GM23338 (cell line): Measurements from ENCODE around the gene MLLT3.

Experiments
- EZH2 ChIP-seq: fragments of 200-600 bp; sonication (generic); IDR thresholded peaks from one replicate; pipeline ENCODE4 v1.8.0; 2017; ENCODE audit warnings: antibody characterized with exemption, mild to moderate bottlenecking, low read depth; ENCODE audit not compliant: unreplicated experiment
- JUNB ChIP-seq: IDR thresholded peaks from one replicate; pipeline ENCODE4 v1.6.1; 2016; ENCODE audit warnings: antibody characterized with exemption; ENCODE audit not compliant: unreplicated experiment
- POLR2AphosphoS5 ChIP-seq: IDR thresholded peaks from 2 replicates; pipeline ENCODE4 v1.6.1; 2016; ENCODE audit warnings: antibody characterized with exemption, low read depth
- REST ChIP-seq: IDR thresholded peaks from one replicate; pipeline ENCODE4 v1.6.1; 2018; ENCODE audit warnings: antibody characterized with exemption; ENCODE audit not compliant: unreplicated experiment
- ZNF331 ChIP-seq: fragments of 250-450 bp; sonication (Bioruptor Pico); IDR thresholded peaks from 2 replicates; pipeline ENCODE4 v1.5.0; 2020; ENCODE audit warnings: low read depth, mild to moderate bottlenecking, moderate library complexity
- TF ChIP-seq, protein P1 (sequence below), 2 experiments: fragments of 200-600 bp in 1 of 2; sonication (generic) in 1 of 2; conservative IDR thresholded peaks; 2 replicates each; pipeline versions ENCODE4 v1.5.1 to v1.6.1; 2016 to 2017; ENCODE audit warnings: antibody characterized with exemption in 2 of 2, low read depth in 2 of 2, mild to moderate bottlenecking in 2 of 2, moderate library complexity in 1 of 2
- TF ChIP-seq, protein P2 (sequence below): fragments of 250-450 bp; sonication (Bioruptor Pico); IDR thresholded peaks from 2 replicates; pipeline ENCODE4 v1.5.0; 2020; ENCODE audit warnings: mild to moderate bottlenecking, moderate library complexity

- TF ChIP-seq, protein P1, sequence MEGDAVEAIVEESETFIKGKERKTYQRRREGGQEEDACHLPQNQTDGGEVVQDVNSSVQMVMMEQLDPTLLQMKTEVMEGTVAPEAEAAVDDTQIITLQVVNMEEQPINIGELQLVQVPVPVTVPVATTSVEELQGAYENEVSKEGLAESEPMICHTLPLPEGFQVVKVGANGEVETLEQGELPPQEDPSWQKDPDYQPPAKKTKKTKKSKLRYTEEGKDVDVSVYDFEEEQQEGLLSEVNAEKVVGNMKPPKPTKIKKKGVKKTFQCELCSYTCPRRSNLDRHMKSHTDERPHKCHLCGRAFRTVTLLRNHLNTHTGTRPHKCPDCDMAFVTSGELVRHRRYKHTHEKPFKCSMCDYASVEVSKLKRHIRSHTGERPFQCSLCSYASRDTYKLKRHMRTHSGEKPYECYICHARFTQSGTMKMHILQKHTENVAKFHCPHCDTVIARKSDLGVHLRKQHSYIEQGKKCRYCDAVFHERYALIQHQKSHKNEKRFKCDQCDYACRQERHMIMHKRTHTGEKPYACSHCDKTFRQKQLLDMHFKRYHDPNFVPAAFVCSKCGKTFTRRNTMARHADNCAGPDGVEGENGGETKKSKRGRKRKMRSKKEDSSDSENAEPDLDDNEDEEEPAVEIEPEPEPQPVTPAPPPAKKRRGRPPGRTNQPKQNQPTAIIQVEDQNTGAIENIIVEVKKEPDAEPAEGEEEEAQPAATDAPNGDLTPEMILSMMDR (conservative IDR thresholded peaks at IDR 0.05; ENCODE audit: low read depth in 2 of 2) = no peak
- TF ChIP-seq ZNF331 (CRISPR knock-in tag) = no peak
- no peak for TF ChIP-seq EZH2
- TF ChIP-seq, protein P2, sequence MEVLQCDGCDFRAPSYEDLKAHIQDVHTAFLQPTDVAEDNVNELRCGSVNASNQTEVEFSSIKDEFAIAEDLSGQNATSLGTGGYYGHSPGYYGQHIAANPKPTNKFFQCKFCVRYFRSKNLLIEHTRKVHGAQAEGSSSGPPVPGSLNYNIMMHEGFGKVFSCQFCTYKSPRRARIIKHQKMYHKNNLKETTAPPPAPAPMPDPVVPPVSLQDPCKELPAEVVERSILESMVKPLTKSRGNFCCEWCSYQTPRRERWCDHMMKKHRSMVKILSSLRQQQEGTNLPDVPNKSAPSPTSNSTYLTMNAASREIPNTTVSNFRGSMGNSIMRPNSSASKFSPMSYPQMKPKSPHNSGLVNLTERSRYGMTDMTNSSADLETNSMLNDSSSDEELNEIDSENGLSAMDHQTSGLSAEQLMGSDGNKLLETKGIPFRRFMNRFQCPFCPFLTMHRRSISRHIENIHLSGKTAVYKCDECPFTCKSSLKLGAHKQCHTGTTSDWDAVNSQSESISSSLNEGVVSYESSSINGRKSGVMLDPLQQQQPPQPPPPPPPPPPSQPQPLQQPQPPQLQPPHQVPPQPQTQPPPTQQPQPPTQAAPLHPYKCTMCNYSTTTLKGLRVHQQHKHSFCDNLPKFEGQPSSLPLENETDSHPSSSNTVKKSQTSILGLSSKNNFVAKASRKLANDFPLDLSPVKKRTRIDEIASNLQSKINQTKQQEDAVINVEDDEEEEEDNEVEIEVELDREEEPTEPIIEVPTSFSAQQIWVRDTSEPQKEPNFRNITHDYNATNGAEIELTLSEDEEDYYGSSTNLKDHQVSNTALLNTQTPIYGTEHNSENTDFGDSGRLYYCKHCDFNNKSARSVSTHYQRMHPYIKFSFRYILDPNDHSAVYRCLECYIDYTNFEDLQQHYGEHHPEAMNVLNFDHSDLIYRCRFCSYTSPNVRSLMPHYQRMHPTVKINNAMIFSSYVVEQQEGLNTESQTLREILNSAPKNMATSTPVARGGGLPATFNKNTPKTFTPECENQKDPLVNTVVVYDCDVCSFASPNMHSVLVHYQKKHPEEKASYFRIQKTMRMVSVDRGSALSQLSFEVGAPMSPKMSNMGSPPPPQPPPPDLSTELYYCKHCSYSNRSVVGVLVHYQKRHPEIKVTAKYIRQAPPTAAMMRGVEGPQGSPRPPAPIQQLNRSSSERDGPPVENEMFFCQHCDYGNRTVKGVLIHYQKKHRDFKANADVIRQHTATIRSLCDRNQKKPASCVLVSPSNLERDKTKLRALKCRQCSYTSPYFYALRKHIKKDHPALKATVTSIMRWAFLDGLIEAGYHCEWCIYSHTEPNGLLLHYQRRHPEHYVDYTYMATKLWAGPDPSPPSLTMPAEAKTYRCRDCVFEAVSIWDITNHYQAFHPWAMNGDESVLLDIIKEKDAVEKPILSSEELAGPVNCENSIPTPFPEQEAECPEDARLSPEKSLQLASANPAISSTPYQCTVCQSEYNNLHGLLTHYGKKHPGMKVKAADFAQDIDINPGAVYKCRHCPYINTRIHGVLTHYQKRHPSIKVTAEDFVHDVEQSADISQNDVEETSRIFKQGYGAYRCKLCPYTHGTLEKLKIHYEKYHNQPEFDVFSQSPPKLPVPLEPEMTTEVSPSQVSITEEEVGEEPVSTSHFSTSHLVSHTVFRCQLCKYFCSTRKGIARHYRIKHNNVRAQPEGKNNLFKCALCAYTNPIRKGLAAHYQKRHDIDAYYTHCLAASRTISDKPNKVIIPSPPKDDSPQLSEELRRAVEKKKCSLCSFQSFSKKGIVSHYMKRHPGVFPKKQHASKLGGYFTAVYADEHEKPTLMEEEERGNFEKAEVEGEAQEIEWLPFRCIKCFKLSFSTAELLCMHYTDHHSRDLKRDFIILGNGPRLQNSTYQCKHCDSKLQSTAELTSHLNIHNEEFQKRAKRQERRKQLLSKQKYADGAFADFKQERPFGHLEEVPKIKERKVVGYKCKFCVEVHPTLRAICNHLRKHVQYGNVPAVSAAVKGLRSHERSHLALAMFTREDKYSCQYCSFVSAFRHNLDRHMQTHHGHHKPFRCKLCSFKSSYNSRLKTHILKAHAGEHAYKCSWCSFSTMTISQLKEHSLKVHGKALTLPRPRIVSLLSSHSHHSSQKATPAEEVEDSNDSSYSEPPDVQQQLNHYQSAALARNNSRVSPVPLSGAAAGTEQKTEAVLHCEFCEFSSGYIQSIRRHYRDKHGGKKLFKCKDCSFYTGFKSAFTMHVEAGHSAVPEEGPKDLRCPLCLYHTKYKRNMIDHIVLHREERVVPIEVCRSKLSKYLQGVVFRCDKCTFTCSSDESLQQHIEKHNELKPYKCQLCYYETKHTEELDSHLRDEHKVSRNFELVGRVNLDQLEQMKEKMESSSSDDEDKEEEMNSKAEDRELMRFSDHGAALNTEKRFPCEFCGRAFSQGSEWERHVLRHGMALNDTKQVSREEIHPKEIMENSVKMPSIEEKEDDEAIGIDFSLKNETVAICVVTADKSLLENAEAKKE (CRISPR knock-in tag) = no peak
- TF ChIP-seq JUNB = no peak
- no peak for TF ChIP-seq REST
- no peak for TF ChIP-seq POLR2AphosphoS5
These were observed 257.3 kb downstream of the MLLT3 start for GRCh38 chr9:20364959-20365358.
